GM06990 (cell line): ENCODE measurements around the gene VSIR.

Source experiments
- DNase-seq: peaks from one replicate; pipeline ENCODE4 v3.0.0-alpha.2; 2011; ENCODE audit not compliant: insufficient read length; ENCODE audit errors: extremely low read depth
- H3K27me3 ChIP-seq: replicated peaks from 2 replicates; pipeline ENCODE4 v1.6.0; 2011; ENCODE audit warnings: low read length; ENCODE audit not compliant: control insufficient read depth, insufficient read depth
- H3K36me3 ChIP-seq: 2 replicates; pipeline ENCODE4 v1.5.1; 2011; ENCODE audit warnings: low read length; ENCODE audit not compliant: control insufficient read depth, insufficient read depth
- H3K4me3 ChIP-seq: replicated peaks from 2 replicates; pipeline ENCODE4 v1.5.1; 2011; ENCODE audit warnings: low read depth, mild to moderate bottlenecking, control low read depth, low read length
- CTCF ChIP-seq: IDR thresholded peaks from 2 replicates; pipeline ENCODE4 v1.5.1; 2011; ENCODE audit warnings: low read length, control low read depth, mild to moderate bottlenecking, inconsistent platforms; ENCODE audit not compliant: insufficient read depth, poor library complexity, severe bottlenecking

Gene VSIR

GRCh38 chr10:71777213-71777985, 4.1 kb upstream of the VSIR start:
- H3K36me3 ChIP-seq, result no peaks in the 10 kb centered on the region
- DNase-seq, result no peak
- no peak overlapping the region for H3K4me3 ChIP-seq
- no peaks in the 10 kb centered on the region for H3K27me3 ChIP-seq
- no peak for TF ChIP-seq CTCF

GRCh38 chr10:71776481-71776925, 3.2 kb upstream of the VSIR start:
- no peaks in the 10 kb centered on the region for H3K36me3 ChIP-seq
- no peak overlapping the region for H3K4me3 ChIP-seq
- DNase-seq, result no peak
- TF ChIP-seq CTCF, result no peak
- H3K27me3 ChIP-seq, result no peaks in the 10 kb centered on the region

GRCh38 chr10:71774916-71775702, 1.8 kb upstream of the VSIR start:
- H3K4me3 ChIP-seq, result no peak overlapping the region

GRCh38 chr10:71772832-71773220, 494 bp downstream of the VSIR start:
- Histone ChIP-seq H3K36me3 (no peaks in the 10 kb centered on the region), H3K4me3 (peak overlapping the region; percentile 75), H3K27me3 (no peaks in the 10 kb centered on the region)
- no peak for TF ChIP-seq CTCF
- no peak for DNase-seq

More at GRCh38 chr10:71774916-71775702, 1.8 kb upstream of the VSIR start:
- no peak for TF ChIP-seq CTCF
- H3K36me3 ChIP-seq, result no peaks in the 10 kb centered on the region
- DNase-seq, result no peak
- H3K27me3 ChIP-seq, result no peaks in the 10 kb centered on the region

- H3K4me3 ChIP-seq, result peak overlapping the region; percentile 75
- H3K36me3 ChIP-seq, result no peaks in the 10 kb centered on the region; the same call in 1 of the 2 replicates
- TF ChIP-seq CTCF, result no peak
- no peaks in the 10 kb centered on the region for H3K27me3 ChIP-seq
- DNase-seq, result no peak
Observed at GRCh38 chr10:71771821-71772617, 1.3 kb downstream of the VSIR start.
